A549 (cell line): Measurements from ENCODE around the gene NFATC3. TPM values are rescaled to one million over a fixed set of nuclear protein-coding genes. Genes with fewer than 3 reads are reported as not detected.

Experiments used
- ATAC-seq, 2 experiments: fragments of 200-7000 bp in 1 of 2; fragments of >200 bp in 1 of 2; cut with Nextera tagmentation in 1 of 2; cut with Tn5 transposase in 1 of 2; 3 replicates each; pipeline versions ENCODE4 v1.8.0 to v1.9.1; 2018 to 2020; ENCODE audit warnings: mild to moderate bottlenecking in 1 of 2, moderate library complexity in 1 of 2
- CTCF ChIA-PET: fragments of 300-600 bp; sonication (Branson Sonifier 250); formaldehyde crosslinking; extraction: SDS; loops from one replicate; lab custom pipeline; 2021; ENCODE audit warnings: antibody characterized with exemption, inconsistent platforms; lab: Yijun Ruan, JAX
- POLR2A ChIA-PET: fragments of 350-600 bp; formaldehyde crosslinking; extraction: SDS; loops from one replicate; lab custom pipeline; 2021; ENCODE audit warnings: antibody characterized with exemption, inconsistent platforms; lab: Yijun Ruan, JAX
- DNase-seq, 2 experiments: peaks; one replicate each; pipeline versions ENCODE4 v3.0.0 to v3.0.0-alpha.2; 2011 to 2016; ENCODE audit warnings: low read depth in 1 of 2, low spot score in 1 of 2
- FAIRE-seq: peaks from 2 replicates; lab custom pipeline; 2011; peaks lifted over from hg19 to GRCh38; lab: Jason Lieb, UNC
- H3K27ac ChIP-seq, 2 experiments: fragments of >200 bp; sonication (Bioruptor Twin); formaldehyde crosslinking; 3 replicates each; pipeline ENCODE4 v1.5.1; 2016 to 2017
- H3K4me1 ChIP-seq: fragments of >200 bp; sonication (Bioruptor Twin); formaldehyde crosslinking; 3 replicates; pipeline ENCODE4 v1.6.1; 2016
- H3K4me2 ChIP-seq: fragments of >200 bp; sonication (Bioruptor Twin); formaldehyde crosslinking; 3 replicates; pipeline ENCODE4 v1.6.1; 2016
- H3K4me3 ChIP-seq: fragments of >200 bp; sonication (Bioruptor Twin); formaldehyde crosslinking; 3 replicates; pipeline ENCODE4 v1.5.1; 2016
- H3K9me3 ChIP-seq: fragments of >200 bp; sonication (Bioruptor Twin); formaldehyde crosslinking; 3 replicates; pipeline ENCODE4 v1.6.1; 2016
- CBX2 ChIP-seq: fragments of 200-600 bp; sonication (generic); IDR thresholded peaks from 2 replicates; pipeline ENCODE4 v1.6.1; 2016; ENCODE audit warnings: low read depth, mild to moderate bottlenecking, borderline replicate concordance
- CBX8 ChIP-seq: fragments of 200-600 bp; sonication (generic); IDR thresholded peaks from 2 replicates; pipeline ENCODE4 v1.6.1; 2016
- CHD2 ChIP-seq: fragments of 150-350 bp; IDR thresholded peaks from 2 replicates; pipeline ENCODE4 v1.6.1; 2014; ENCODE audit warnings: low read length; ENCODE audit not compliant: partially characterized antibody
- EHF ChIP-seq: fragments of 250-450 bp; sonication (Bioruptor Pico); IDR thresholded peaks from 2 replicates; pipeline ENCODE4 v1.5.0; 2020; ENCODE audit warnings: mild to moderate bottlenecking
- EP300 ChIP-seq, 2 experiments: fragments of >200 bp; sonication (Bioruptor Twin); formaldehyde crosslinking; IDR thresholded peaks; 2 replicates in 1 of 2; 3 replicates in 1 of 2; pipeline ENCODE4 v1.6.1; 2016 to 2017
- HDAC2 ChIP-seq: fragments of 200-600 bp; sonication (generic); IDR thresholded peaks from 2 replicates; pipeline ENCODE4 v1.6.1; 2016
- HEYL ChIP-seq: fragments of 250-450 bp; sonication (Bioruptor Pico); IDR thresholded peaks from 2 replicates; pipeline ENCODE4 v1.8.0; 2021; ENCODE audit warnings: mild to moderate bottlenecking, moderate library complexity
- HOXA7 ChIP-seq: fragments of 250-450 bp; sonication (Bioruptor Pico); IDR thresholded peaks from 2 replicates; pipeline ENCODE4 v1.5.0; 2020; ENCODE audit warnings: mild to moderate bottlenecking, moderate library complexity
- HOXB5 ChIP-seq: fragments of 250-450 bp; sonication (Bioruptor Pico); IDR thresholded peaks from 2 replicates; pipeline ENCODE4 v1.5.0; 2020; ENCODE audit warnings: mild to moderate bottlenecking, moderate library complexity
- JUN ChIP-seq, 2 experiments: fragments of >200 bp; sonication (Bioruptor Twin); formaldehyde crosslinking; IDR thresholded peaks; 2 replicates in 1 of 2; 3 replicates in 1 of 2; pipeline ENCODE4 v1.6.1; 2016 to 2017
- KDM1A ChIP-seq: fragments of 200-600 bp; sonication (generic); IDR thresholded peaks from 2 replicates; pipeline ENCODE4 v1.6.1; 2016; ENCODE audit warnings: low read depth, mild to moderate bottlenecking
- MYC ChIP-seq: IDR thresholded peaks from 2 replicates; pipeline ENCODE4 v1.6.1; 2012; ENCODE audit warnings: mild to moderate bottlenecking, inconsistent platforms, low read length, improper control_type of control experiment, borderline replicate concordance
- NR3C1 ChIP-seq: fragments of >200 bp; sonication (Bioruptor Twin); formaldehyde crosslinking; IDR thresholded peaks from 3 replicates; pipeline ENCODE4 v1.6.1; 2017
- POLR2A ChIP-seq: IDR thresholded peaks from 2 replicates; pipeline ENCODE4 v1.6.1; 2012; ENCODE audit warnings: mild to moderate bottlenecking, low read length
- POLR2AphosphoS2 ChIP-seq: conservative IDR thresholded peaks from 2 replicates; pipeline ENCODE4 v1.6.1; 2012; ENCODE audit warnings: low read length, improper control_type of control experiment, inconsistent platforms
- RAD21 ChIP-seq, 2 experiments: fragments of >200 bp in 1 of 2; sonication (Bioruptor Twin) in 1 of 2; formaldehyde crosslinking in 1 of 2; IDR thresholded peaks in 1 of 2; conservative IDR thresholded peaks in 1 of 2; 2 replicates in 1 of 2; 3 replicates in 1 of 2; pipeline ENCODE4 v1.6.1; 2012 to 2018; ENCODE audit warnings: inconsistent platforms in 1 of 2
- RCOR1 ChIP-seq: fragments of 150-350 bp; IDR thresholded peaks from 2 replicates; pipeline ENCODE4 v1.6.1; 2014; ENCODE audit warnings: antibody characterized with exemption, low read length, low read depth
- SMC3 ChIP-seq: fragments of >200 bp; sonication (Bioruptor Twin); formaldehyde crosslinking; IDR thresholded peaks from 3 replicates; pipeline ENCODE4 v1.6.1; 2018; ENCODE audit warnings: inconsistent platforms
- SREBF2 ChIP-seq: fragments of 450-650 bp; IDR thresholded peaks from 2 replicates; pipeline ENCODE4 v1.6.1; 2014; ENCODE audit warnings: mild to moderate bottlenecking, moderate library complexity
- ZFP36 ChIP-seq: fragments of 450-650 bp; IDR thresholded peaks from 2 replicates; pipeline ENCODE4 v1.6.1; 2014; ENCODE audit warnings: borderline replicate concordance; ENCODE audit not compliant: partially characterized antibody
- ZNF302 ChIP-seq: fragments of 250-450 bp; sonication (Bioruptor Pico); IDR thresholded peaks from 2 replicates; pipeline ENCODE4 v1.9.0; 2021; ENCODE audit warnings: inconsistent platforms, mild to moderate bottlenecking, moderate library complexity
- WGBS: methylation state at CpG from one replicate; pipeline ENCODE4 v1.1.6; 2017; ENCODE audit errors: missing lambda C conversion rate; 5-methylcytosine and 5-hydroxymethylcytosine counted together
- polyA plus RNA-seq, 4 experiments: library from polyadenylated mRNA; depleted of rRNA in 3 of 4; stranded (reverse); fragments of >200 nt; fragmentation: RNase III in 1 of 4; extraction: RNeasy Plus Mini Kit Qiagen cat#74134 plus additional on column Dnase treatment in 1 of 4; gene quantifications; 2 replicates in 3 of 4; 3 replicates in 1 of 4; pipeline ENCODE4 v1.2.3, GENCODE V29; 2011 to 2017
- TF ChIP-seq, protein P1 (sequence below): fragments of 250-450 bp; sonication (Bioruptor Pico); IDR thresholded peaks from 2 replicates; pipeline ENCODE4 v1.5.0; 2020; ENCODE audit warnings: low read depth, mild to moderate bottlenecking, moderate library complexity
- TF ChIP-seq, protein P2 (sequence below): fragments of 200-600 bp; sonication (generic); IDR thresholded peaks from 2 replicates; pipeline ENCODE4 v1.6.1; 2016; ENCODE audit warnings: antibody characterized with exemption, mild to moderate bottlenecking, moderate library complexity
- TF ChIP-seq, protein P3 (sequence below): IDR thresholded peaks from 2 replicates; pipeline ENCODE4 v1.6.1; 2012
- TF ChIP-seq, protein P4 (sequence below): fragments of 150-350 bp; IDR thresholded peaks from 2 replicates; pipeline ENCODE4 v1.6.1; 2014; ENCODE audit warnings: low read depth, mild to moderate bottlenecking, low read length
- TF ChIP-seq, protein P5 (sequence below): IDR thresholded peaks from 2 replicates; pipeline ENCODE4 v1.6.1; 2012; ENCODE audit warnings: low read depth, borderline replicate concordance
- TF ChIP-seq, protein P6 (sequence below): fragments of >200 bp; sonication (Bioruptor Twin); formaldehyde crosslinking; IDR thresholded peaks from 3 replicates; pipeline ENCODE4 v1.6.1; 2016

NFATC3 gene
- polyA plus RNA-seq, 2 of the 4 experiments (the other 2 are of a cell fraction) = 13.3 to 23.9 TPM

DNA sequence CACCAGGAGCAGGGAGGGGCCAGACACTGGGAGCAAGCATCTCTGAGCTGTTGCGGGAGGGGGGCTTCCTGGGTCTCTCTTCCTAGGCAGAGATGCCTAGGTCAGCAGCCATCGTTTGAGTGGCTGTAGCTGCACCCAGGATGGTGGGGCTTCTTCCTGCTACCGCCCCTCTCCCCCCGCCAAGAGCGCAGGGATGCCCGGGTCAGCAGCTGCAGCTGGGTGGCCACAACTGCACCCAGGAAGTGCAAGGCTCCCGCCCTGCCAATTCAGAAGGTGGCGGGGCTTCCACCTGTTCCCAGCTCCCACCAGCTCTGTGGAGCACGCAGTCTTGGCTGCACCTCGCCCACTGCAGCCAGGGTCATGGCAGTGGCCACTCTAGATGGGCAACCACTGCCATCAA, 103.0 kb downstream of the NFATC3 start:
- POLR2A ChIA-PET = no interaction called here
- ATAC-seq = no peak
- Histone ChIP-seq H3K4me3 (no peak overlapping the region), H3K27ac (no peak overlapping the region), H3K9me3 (no peaks in the 10 kb centered on the region), H3K4me2 (no peak overlapping the region), H3K4me1 (no peaks in the 10 kb centered on the region)
- no peak for FAIRE-seq
- CTCF ChIA-PET = interaction anchor here (0.5 kb wide), 1 partner anchor 126 kb away, joined by 3 read pairs; no protein-coding TSS in a partner anchor
- WGBS = 96% methylated on average over 9 of the region's 10 CpGs
- DNase-seq = no peak
- TF ChIP-seq ZFP36 (no peak), HEYL (CRISPR knock-in tag) (no peak), HOXB5 (CRISPR knock-in tag) (no peak), ZNF302 (CRISPR knock-in tag) (no peak), MYC (no peak), POLR2A (no peak), HOXA7 (CRISPR knock-in tag) (no peak), CHD2 (no peak), POLR2AphosphoS2 (no peak), NR3C1 (no peak), EHF (CRISPR knock-in tag) (no peak), RAD21 (conservative IDR thresholded peaks at IDR 0.05 in 1 of 2, IDR thresholded peaks at IDR 0.05 in 1 of 2) (no peak), SMC3 (no peak)
- TF ChIP-seq, protein P1, sequence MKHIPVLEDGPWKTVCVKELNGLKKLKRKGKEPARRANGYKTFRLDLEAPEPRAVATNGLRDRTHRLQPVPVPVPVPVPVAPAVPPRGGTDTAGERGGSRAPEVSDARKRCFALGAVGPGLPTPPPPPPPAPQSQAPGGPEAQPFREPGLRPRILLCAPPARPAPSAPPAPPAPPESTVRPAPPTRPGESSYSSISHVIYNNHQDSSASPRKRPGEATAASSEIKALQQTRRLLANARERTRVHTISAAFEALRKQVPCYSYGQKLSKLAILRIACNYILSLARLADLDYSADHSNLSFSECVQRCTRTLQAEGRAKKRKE (CRISPR knock-in tag) = no peak
- TF ChIP-seq, protein P2, sequence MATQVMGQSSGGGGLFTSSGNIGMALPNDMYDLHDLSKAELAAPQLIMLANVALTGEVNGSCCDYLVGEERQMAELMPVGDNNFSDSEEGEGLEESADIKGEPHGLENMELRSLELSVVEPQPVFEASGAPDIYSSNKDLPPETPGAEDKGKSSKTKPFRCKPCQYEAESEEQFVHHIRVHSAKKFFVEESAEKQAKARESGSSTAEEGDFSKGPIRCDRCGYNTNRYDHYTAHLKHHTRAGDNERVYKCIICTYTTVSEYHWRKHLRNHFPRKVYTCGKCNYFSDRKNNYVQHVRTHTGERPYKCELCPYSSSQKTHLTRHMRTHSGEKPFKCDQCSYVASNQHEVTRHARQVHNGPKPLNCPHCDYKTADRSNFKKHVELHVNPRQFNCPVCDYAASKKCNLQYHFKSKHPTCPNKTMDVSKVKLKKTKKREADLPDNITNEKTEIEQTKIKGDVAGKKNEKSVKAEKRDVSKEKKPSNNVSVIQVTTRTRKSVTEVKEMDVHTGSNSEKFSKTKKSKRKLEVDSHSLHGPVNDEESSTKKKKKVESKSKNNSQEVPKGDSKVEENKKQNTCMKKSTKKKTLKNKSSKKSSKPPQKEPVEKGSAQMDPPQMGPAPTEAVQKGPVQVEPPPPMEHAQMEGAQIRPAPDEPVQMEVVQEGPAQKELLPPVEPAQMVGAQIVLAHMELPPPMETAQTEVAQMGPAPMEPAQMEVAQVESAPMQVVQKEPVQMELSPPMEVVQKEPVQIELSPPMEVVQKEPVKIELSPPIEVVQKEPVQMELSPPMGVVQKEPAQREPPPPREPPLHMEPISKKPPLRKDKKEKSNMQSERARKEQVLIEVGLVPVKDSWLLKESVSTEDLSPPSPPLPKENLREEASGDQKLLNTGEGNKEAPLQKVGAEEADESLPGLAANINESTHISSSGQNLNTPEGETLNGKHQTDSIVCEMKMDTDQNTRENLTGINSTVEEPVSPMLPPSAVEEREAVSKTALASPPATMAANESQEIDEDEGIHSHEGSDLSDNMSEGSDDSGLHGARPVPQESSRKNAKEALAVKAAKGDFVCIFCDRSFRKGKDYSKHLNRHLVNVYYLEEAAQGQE = no peak
- TF ChIP-seq, protein P3, sequence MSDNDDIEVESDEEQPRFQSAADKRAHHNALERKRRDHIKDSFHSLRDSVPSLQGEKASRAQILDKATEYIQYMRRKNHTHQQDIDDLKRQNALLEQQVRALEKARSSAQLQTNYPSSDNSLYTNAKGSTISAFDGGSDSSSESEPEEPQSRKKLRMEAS = no peak
- TF ChIP-seq, protein P4, sequence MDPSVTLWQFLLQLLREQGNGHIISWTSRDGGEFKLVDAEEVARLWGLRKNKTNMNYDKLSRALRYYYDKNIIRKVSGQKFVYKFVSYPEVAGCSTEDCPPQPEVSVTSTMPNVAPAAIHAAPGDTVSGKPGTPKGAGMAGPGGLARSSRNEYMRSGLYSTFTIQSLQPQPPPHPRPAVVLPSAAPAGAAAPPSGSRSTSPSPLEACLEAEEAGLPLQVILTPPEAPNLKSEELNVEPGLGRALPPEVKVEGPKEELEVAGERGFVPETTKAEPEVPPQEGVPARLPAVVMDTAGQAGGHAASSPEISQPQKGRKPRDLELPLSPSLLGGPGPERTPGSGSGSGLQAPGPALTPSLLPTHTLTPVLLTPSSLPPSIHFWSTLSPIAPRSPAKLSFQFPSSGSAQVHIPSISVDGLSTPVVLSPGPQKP = no peak
- TF ChIP-seq, protein P5, sequence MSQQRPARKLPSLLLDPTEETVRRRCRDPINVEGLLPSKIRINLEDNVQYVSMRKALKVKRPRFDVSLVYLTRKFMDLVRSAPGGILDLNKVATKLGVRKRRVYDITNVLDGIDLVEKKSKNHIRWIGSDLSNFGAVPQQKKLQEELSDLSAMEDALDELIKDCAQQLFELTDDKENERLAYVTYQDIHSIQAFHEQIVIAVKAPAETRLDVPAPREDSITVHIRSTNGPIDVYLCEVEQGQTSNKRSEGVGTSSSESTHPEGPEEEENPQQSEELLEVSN = no peak

DNA sequence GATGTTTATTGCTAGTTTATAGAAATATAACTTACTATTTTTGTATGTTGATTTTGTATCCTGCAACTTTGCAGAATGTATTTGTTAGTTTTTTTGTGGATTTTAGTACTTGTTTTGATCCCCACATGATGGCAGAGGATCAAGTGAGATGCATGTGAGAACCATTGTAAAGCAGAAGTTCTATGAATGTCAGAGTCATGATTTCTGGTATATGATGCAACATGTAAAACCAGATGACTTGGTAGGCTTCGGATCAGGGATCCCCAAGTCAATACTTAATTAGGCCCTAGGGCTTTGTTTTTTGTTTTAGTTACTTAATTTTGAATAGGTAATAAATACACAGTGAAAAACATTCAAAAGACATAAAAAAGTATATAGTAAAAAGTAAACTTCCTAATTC, 104.9 kb downstream of the NFATC3 start:
- FAIRE-seq (no peak), ATAC-seq (no peak), DNase-seq (no peak)
- TF ChIP-seq HOXA7 (CRISPR knock-in tag) (no peak), CBX2 (no peak), CBX8 (no peak), JUN (IDR thresholded peaks at IDR 0.05) (no peak), HOXB5 (CRISPR knock-in tag) (no peak), ZFP36 (no peak), EP300 (IDR thresholded peaks at IDR 0.05) (no peak), HDAC2 (no peak), KDM1A (no peak), SREBF2 (no peak), RCOR1 (no peak), NR3C1 (no peak), POLR2AphosphoS2 (no peak)
- TF ChIP-seq, protein P6, sequence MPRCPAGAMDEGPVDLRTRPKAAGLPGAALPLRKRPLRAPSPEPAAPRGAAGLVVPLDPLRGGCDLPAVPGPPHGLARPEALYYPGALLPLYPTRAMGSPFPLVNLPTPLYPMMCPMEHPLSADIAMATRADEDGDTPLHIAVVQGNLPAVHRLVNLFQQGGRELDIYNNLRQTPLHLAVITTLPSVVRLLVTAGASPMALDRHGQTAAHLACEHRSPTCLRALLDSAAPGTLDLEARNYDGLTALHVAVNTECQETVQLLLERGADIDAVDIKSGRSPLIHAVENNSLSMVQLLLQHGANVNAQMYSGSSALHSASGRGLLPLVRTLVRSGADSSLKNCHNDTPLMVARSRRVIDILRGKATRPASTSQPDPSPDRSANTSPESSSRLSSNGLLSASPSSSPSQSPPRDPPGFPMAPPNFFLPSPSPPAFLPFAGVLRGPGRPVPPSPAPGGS = no peak
- no peaks in the 10 kb centered on the region for H3K4me1 ChIP-seq
- H3K4me2 ChIP-seq = no peak overlapping the region
- WGBS = 95% methylated on average over 1 of the region's 1 CpG
- ChIA-PET CTCF (no interaction called here), POLR2A (no interaction called here)
- no peak overlapping the region for H3K4me3 ChIP-seq
- no peaks in the 10 kb centered on the region for H3K9me3 ChIP-seq
- no peak overlapping the region for H3K27ac ChIP-seq
